Fibroblast of skin of scalp (primary cell): Measurements from ENCODE around the gene NAPB.

ENCODE experiments used
- DNase-seq: peaks from one replicate; pipeline ENCODE4 v3.0.0-alpha.2; 2013

Gene NAPB

GRCh38 chr20:23437126-23437899, 16.0 kb upstream of the NAPB start:
- no peak for DNase-seq

DNA sequence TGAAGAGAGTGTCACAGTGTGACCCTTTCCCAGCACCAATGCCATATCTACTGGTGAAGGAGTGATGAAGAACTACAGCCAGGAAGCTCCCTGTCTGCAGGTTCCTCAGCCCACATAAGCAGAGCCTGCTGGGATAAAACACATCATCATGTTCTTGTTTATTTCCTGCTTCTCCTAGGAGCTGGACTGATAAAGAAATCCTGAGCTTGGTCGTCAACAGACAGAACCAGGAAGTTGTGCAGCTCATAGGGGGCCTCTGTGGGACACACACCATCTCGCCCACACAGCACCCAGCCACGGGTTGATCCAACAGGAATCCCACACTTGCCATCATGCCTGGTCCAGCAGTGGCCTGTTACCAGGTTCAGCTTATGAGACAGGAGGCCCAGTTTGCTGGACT, 15.4 kb upstream of the NAPB start:
- no peak for DNase-seq

DNA sequence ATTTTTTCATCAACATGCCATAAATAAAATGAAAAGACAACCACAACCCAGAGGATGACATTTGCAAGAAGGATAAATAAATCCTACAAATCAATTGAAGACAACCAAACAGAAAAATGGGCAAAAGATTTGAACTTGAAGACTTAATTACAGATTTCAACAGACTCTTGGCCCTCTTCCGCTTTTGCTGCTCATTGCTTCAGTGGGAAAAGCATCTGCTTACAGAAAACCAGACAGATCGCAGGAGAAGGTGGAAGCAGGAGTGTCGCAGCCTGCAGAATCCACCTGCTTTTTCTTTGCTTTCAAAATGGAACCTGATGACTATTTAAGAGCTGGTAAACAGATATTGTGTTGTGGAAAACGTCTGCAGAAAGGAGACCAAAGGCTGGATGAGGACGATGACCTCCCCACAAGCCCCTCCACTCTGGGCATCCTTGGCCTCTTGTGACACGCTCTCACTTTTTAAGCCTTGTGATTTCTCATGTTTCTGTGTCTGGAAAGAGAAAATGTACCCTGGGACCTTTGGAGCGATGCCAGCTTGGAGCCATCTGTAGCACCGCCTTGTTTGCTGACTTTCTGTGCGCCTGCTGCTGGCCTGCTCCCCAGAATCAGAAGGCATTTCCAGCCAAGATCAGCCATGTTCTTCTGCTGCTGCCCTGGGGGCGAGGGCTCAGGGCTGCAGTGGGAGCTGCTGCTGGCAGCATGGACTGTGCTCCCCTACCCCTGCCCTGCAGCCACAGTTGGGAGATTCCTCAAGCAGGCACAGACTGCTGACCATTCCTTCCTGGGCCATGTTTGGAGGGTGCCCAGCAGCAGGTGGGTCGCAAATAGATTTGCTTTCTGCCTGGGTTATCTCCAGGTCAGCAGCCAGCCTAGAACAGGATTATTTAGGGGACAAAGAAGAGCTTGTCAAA, 14.6 kb upstream of the NAPB start:
- no peak for DNase-seq

GRCh38 chr20:23434521-23435313, 13.4 kb upstream of the NAPB start:
- no peak for DNase-seq

DNA sequence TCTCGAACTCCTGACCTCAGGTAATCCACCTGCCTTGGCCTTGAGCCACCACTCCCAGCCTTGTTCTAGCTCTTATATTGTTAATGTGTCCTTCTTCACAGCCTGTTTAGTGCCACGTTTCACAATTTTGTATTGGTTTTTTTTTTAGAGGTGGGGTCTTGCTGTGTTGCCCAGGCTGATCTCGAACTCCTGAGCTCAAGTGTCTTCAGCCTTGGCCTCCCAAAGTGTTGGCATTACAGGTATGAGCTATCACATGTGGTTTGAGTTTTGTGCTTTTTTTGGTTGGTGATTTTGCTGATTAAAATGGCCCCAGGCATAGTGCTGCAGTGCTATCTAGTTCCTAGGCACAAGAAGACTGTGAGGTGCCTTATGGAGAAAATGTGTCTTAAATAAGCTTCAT, 12.3 kb upstream of the NAPB start:
- DNase-seq, result no peak

DNA sequence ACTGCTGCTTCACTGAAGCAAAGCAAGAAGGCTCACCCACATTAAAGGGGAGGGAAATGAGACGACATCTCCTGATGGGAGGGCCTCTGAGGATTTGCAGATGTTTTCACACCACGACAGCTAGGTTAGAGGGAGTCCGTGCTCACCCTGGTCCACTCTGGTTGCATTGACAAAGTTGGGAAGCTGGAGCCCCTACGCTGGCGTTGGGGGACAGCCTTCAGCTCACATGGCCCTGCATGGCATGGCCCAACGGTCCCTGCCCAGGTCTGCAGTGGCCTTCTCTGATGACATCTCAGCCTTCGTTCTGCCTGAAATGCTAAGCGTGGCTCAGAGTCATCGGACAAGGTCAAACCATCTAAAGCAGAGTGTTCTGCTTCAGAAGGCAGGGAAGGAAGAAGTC, 3.8 kb upstream of the NAPB start:
- no peak for DNase-seq

DNA sequence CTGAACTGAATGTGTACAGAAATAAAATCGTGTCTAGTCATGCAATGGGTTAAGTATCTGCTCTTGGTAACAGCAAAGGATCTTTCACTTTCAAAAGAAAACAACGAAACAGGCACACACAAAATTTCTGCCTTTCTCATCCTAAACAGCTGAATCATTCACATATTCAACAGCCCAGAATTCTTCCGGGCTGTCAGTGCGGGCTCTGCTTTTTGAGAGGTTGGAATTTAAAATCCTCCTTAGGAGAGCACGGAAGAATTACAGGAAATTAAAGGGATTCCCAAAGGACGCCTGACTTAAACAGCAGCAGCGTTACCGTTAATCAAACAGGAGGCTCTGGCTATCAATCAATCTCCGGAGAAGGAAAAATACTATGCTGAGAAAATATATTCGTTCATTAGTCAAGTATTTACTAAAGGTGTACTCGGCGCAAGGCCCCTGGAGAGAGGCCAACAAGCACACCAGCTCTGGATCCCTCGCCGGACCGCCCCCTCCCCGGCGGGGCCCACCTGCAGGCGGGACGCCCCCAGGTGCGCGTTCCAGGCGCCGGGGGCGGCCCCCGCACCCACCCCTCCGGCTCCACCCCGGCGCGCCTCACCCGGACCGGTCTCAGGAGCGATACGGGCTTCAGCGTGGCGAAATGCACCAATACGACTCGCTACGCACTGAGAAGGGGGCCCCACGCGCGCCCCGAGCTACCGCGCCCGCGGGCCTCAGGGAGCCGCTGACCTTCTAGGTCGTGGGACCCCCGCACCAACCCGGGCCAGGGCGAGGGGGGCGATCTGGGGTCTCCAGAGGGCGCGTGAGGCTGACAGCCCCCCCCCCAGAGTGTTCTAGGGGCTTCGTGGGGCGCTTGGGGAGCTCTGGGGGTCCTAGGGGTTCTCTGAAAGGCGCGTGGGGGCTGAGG, 1.0 kb downstream of the NAPB start:
- peak; percentile 84 for DNase-seq

- DNase-seq, result no peak
These were observed 1.7 kb downstream of the NAPB start for GRCh38 chr20:23419657-23419994.

- no peak for DNase-seq
These were observed 3.4 kb downstream of the NAPB start for GRCh38 chr20:23417861-23418260.

GRCh38 chr20:23415959-23416583, 5.2 kb downstream of the NAPB start:
- peak; percentile 28 for DNase-seq

- no peak for DNase-seq
These were observed 5.7 kb downstream of the NAPB start for GRCh38 chr20:23415555-23415954.

DNA sequence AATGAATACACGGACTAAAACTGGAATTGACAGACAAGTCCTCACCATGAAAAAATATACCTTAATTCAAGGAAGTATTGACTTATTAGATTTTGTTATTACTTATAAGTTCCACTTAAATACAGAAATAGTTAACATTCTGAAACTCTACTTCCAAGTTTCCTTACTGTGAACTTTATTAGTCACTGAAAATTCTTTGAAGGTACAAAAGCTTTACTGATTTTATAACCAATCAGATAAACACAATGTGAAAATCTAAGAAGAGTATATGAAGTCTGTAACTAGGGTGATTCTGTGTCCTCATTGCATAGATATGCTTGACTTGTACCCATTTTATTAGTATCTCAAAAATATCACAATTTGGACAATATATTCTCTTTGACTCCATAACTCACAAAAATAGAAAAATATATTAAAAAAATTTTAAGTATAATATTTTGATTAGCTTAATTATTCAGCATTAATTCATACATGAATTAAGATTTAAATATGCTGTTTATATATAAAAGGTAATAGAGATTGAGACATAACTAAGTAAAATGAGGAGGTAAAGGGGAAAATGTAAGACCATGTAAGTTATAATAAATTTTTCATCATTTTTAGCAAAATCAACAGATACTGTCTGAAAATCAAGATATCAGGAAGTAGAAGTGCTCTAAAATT, 6.6 kb downstream of the NAPB start:
- DNase-seq, result no peak

- no peak for DNase-seq
These were observed 7.3 kb downstream of the NAPB start for GRCh38 chr20:23413862-23414422.

DNA sequence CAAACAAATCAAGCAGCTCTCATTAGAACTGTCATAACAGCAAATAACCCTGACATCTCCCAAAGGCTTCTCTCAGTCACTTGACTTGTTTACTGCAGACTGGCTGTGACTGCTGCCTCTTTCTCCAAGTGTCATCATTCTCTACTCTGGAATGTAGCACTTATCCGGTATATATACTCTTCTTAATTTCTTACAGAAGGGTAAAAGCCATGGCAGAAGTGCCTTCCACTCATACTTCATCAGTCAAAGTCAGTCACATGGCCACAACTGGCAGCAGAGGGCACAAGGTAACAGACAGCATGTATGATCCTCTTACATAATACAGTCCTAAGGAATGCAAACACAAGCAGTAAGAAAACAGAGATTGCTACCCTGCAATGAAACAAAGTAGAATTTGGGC, 9.3 kb downstream of the NAPB start:
- DNase-seq, result peak; percentile 83

DNA sequence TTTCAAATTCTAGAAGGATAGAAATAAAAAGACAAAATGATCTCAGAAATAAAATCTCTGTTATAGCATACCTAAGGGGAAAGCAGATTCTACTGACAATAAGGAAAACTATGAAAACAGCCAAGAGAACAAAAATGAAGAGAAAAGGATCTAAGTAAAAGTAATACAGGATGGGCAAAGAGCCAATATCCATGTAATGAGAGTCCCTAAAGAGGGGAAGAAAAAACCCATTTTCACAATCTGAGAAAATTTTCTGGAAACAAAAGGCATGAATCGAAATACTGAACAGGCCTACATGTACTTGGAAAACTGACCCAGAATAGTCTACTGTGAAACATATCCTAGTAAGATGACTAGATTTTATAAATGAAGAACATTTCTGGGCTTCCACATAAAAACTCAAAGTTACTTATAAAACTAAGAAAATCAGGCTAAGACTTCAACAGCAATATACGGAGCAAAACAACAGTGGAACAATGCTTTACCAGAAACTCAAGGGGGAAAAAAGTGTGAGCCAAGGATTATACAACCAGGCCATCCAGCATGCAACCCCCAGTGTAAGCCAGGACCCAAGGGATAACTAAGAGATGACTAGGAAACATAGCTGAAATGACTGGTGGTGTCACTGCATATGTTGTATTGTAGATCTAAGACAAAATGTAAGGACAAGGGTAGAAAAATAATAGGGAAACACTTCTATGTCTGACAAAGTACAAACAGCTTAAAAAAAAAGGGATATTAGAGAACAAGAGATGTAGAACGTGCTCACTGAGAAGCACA, 10.2 kb downstream of the NAPB start:
- peak; percentile 58 for DNase-seq

- DNase-seq, result no peak
These were observed 11.5 kb downstream of the NAPB start for GRCh38 chr20:23409800-23410199.

DNA sequence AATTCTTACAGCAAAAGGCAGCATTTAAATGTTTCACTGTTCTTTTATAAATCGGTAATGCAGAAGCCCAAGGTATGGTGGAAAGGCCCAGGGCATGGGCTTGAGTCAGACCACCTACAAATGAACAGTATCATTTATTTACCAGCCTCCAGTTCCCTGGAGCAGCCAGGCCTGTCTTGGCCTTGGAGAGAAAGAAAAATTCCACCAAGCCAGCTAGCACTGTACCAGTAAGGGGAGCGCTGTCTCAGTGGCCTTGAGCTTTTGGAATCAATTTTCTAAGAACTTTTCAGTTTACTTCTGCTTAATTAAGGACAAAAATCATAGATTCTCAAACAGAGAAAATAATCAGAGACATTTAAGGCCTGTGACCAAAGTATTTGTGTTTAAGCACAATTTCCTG, 12.3 kb downstream of the NAPB start:
- no peak for DNase-seq

DNA sequence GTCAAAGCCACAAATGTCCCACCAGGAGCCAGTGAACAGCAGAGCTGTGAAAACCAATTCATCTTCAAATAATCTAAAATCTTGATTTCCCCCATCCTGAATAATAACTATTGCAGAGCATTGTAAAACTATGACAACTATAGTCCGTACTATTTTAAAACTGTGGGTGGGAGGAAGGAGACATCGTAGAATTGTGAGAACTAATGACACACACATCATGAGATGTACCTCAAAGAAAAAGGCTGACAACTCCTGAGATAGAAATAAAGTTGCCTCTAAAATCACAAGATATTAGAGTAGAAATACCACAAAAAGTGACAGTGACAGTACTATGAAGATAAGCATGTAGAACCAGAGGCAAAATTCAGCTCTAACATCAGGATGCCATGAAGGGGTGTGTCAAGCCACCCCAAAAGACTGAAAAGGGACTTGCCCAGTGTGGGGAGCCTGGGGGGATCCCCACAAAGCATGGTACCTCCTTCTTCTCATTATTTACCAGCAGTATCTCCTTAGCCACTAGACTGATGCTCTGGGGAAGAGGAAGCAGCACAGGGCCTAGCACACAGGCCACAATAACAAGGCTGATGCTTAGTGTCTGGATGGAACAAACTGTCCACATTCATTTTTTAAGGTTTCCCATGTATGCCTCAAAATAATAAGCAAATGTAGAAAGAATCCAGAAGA, 13.4 kb downstream of the NAPB start:
- no peak for DNase-seq

DNA sequence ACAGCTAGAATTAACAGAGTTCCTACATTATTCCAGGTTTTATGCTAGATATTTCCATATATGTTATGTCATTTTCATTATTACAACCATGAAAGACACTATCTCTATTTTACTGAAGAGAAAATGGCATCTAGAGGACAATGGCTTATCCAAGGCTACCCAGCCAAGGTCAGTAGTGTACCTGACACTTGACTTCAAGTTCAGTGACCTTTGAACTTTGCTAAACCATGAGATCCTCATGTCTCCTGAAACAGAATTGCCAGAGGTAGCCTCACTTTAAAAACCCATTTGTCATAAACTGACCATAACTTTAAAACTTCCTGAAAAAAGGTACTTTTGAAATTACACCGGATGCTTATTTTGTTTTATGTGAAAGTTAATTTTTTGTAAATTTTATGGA, 14.4 kb downstream of the NAPB start:
- DNase-seq, result no peak
